Measurements from ENCODE around the gene MPG. TPM values are rescaled to one million over a fixed set of nuclear protein-coding genes. Genes with fewer than 3 reads are reported as not detected.

The MPG gene
- total and polyA plus RNA-seq, 2 donors (not counting 1 experiment from before 2014, with no cell fraction given) = 59.6 to 66.4 TPM

- no peaks in the 10 kb centered on the region for H3K9me3 Mint-ChIP-seq (ENCODE audit: insufficient read depth)
- no peaks in the 10 kb centered on the region for H3K27me3 Mint-ChIP-seq
- no peak overlapping the region for H3K27ac Mint-ChIP-seq
- no peak for TF ChIP-seq EZH2 (IDR thresholded peaks at IDR 0.05; ENCODE audit: borderline replicate concordance, insufficient read depth, low read depth, low read length, poor library complexity, severe bottlenecking)
- TF ChIP-seq, protein P1, sequence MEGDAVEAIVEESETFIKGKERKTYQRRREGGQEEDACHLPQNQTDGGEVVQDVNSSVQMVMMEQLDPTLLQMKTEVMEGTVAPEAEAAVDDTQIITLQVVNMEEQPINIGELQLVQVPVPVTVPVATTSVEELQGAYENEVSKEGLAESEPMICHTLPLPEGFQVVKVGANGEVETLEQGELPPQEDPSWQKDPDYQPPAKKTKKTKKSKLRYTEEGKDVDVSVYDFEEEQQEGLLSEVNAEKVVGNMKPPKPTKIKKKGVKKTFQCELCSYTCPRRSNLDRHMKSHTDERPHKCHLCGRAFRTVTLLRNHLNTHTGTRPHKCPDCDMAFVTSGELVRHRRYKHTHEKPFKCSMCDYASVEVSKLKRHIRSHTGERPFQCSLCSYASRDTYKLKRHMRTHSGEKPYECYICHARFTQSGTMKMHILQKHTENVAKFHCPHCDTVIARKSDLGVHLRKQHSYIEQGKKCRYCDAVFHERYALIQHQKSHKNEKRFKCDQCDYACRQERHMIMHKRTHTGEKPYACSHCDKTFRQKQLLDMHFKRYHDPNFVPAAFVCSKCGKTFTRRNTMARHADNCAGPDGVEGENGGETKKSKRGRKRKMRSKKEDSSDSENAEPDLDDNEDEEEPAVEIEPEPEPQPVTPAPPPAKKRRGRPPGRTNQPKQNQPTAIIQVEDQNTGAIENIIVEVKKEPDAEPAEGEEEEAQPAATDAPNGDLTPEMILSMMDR (IDR thresholded peaks at IDR 0.05) = no peak
- H3K4me1 ChIP-seq (ENCODE audit: control insufficient read depth in 2 of 2, insufficient read depth in 2 of 2, low read length in 2 of 2) = peaks cover 0 to 6% of the 10 kb centered on the region in 2 donors
- H3K4me1 Mint-ChIP-seq = peaks cover 4% of the 10 kb centered on the region
- H2AFZ ChIP-seq (ENCODE audit: insufficient read depth, low read depth, low read length, poor library complexity, severe bottlenecking) = no peak overlapping the region
- H3K79me2 ChIP-seq (ENCODE audit: control insufficient read depth, insufficient read depth, low read length) = peaks cover 10% of the 10 kb centered on the region
- H4K20me1 ChIP-seq (ENCODE audit: control insufficient read depth, insufficient read depth, low read length, poor library complexity, severe bottlenecking) = peaks cover 4% of the 10 kb centered on the region
- H3K9ac ChIP-seq (ENCODE audit: low read length) = no peak overlapping the region
- ATAC-seq (ENCODE audit: low read depth) = no peak
- H3K27me3 ChIP-seq (replicated peaks in 1 of 4; ENCODE audit: control extremely low read depth in 1 of 4, control insufficient read depth in 3 of 4, insufficient read depth in 4 of 4, low read length in 3 of 4) = no peaks in the 10 kb centered on the region
- H3K9me3 ChIP-seq (ENCODE audit: control extremely low read depth in 1 of 3, control insufficient read depth in 2 of 3, insufficient read depth in 1 of 3, low read length in 2 of 3) = no peaks in the 10 kb centered on the region
- 97% methylated on average over 3 of the region's 3 CpGs for WGBS (ENCODE audit: insufficient coverage)
- no peak overlapping the region for H3K27ac ChIP-seq (ENCODE audit: low read length in 2 of 2)
- peaks cover 0 to 12% of the 10 kb centered on the region in 2 experiments for H3K36me3 ChIP-seq (replicated peaks in 1 of 2; ENCODE audit: control extremely low read depth in 1 of 2, control insufficient read depth in 1 of 2, extremely low read depth in 1 of 2, insufficient read depth in 2 of 2, low read length in 1 of 2)
- H3K4me3 ChIP-seq (ENCODE audit: control extremely low read depth in 1 of 5, extremely low read depth in 1 of 5, insufficient read depth in 1 of 5, low read depth in 2 of 5, low read length in 4 of 5) = no peak overlapping the region
- ChIA-PET POLR2A (no interaction called here), CTCF (interaction anchor here (3.9 to 4.5 kb wide), 2 partner anchors 13 to 242 kb away, joined by 23 to 43 read pairs; no protein-coding TSS in a partner anchor)
- intact Hi-C loops (cut with micrococcal nuclease) = no loop called here
- no peak for DNase-seq
- H3K4me2 ChIP-seq (replicated peaks; ENCODE audit: low read depth, low read length, poor library complexity, severe bottlenecking) = no peak overlapping the region
- H3K4me3 Mint-ChIP-seq = no peak overlapping the region
Measured at GRCh38 chr16:119835-120491, 41.9 kb downstream of the MPG start.

- Histone ChIP-seq H3K9ac (ENCODE audit: low read length) (no peak overlapping the region), H2AFZ (ENCODE audit: insufficient read depth, low read depth, low read length, poor library complexity, severe bottlenecking) (no peak overlapping the region), H3K4me1 (ENCODE audit: control insufficient read depth in 2 of 2, insufficient read depth in 2 of 2, low read length in 2 of 2) (peaks cover 0 to 6% of the 10 kb centered on the region in 2 donors), H3K27me3 (replicated peaks in 1 of 4; ENCODE audit: control extremely low read depth in 1 of 4, control insufficient read depth in 3 of 4, insufficient read depth in 4 of 4, low read length in 3 of 4) (no peaks in the 10 kb centered on the region), H3K9me3 (ENCODE audit: control extremely low read depth in 1 of 3, control insufficient read depth in 2 of 3, insufficient read depth in 1 of 3, low read length in 2 of 3) (no peaks in the 10 kb centered on the region), H3K36me3 (replicated peaks in 1 of 2; ENCODE audit: control extremely low read depth in 1 of 2, control insufficient read depth in 1 of 2, extremely low read depth in 1 of 2, insufficient read depth in 2 of 2, low read length in 1 of 2) (peaks cover 0 to 12% of the 10 kb centered on the region in 2 experiments), H3K27ac (ENCODE audit: low read length in 2 of 2) (no peak overlapping the region), H3K4me2 (replicated peaks; ENCODE audit: low read depth, low read length, poor library complexity, severe bottlenecking) (no peak overlapping the region), H3K4me3 (ENCODE audit: control extremely low read depth in 1 of 5, extremely low read depth in 1 of 5, insufficient read depth in 1 of 5, low read depth in 2 of 5, low read length in 4 of 5) (no peak overlapping the region), H3K79me2 (ENCODE audit: control insufficient read depth, insufficient read depth, low read length) (peaks cover 10% of the 10 kb centered on the region), H4K20me1 (ENCODE audit: control insufficient read depth, insufficient read depth, low read length, poor library complexity, severe bottlenecking) (peaks cover 12% of the 10 kb centered on the region)
- POLR2A ChIA-PET = no interaction called here
- no peaks in the 10 kb centered on the region for H3K27me3 Mint-ChIP-seq
- 86% methylated on average over 1 of the region's 2 CpGs for WGBS (ENCODE audit: insufficient coverage)
- CTCF ChIA-PET = interaction anchor here (4.5 kb wide), 1 partner anchor 14 kb away, joined by 43 read pairs; no protein-coding TSS in a partner anchor
- TF ChIP-seq, protein P1 (IDR thresholded peaks at IDR 0.05) = no peak
- no peak for TF ChIP-seq EZH2 (IDR thresholded peaks at IDR 0.05; ENCODE audit: borderline replicate concordance, insufficient read depth, low read depth, low read length, poor library complexity, severe bottlenecking)
- H3K4me3 Mint-ChIP-seq = no peak overlapping the region
- H3K4me1 Mint-ChIP-seq = peaks cover 4% of the 10 kb centered on the region
- H3K27ac Mint-ChIP-seq = no peak overlapping the region
- no peak for DNase-seq
- no peak for ATAC-seq (ENCODE audit: low read depth)
- intact Hi-C loops (cut with micrococcal nuclease) = no loop called here
- no peaks in the 10 kb centered on the region for H3K9me3 Mint-ChIP-seq (ENCODE audit: insufficient read depth)
Measured at GRCh38 chr16:120756-121155, 42.7 kb downstream of the MPG start.
